D721Med (cell line): ENCODE results near the gene LHFPL6.

Experiments
- DNase-seq: peaks from one replicate; pipeline ENCODE4 v3.0.0; 2011; ENCODE audit warnings: low spot score; ENCODE audit not compliant: insufficient read length
- FAIRE-seq: peaks from 2 replicates; lab custom pipeline; 2011; peaks lifted over from hg19 to GRCh38; lab: Jason Lieb, UNC
- TF ChIP-seq, protein P1 (sequence below): IDR thresholded peaks from 2 replicates; pipeline ENCODE4 v1.5.1; 2012; ENCODE audit warnings: mild to moderate bottlenecking, control low read depth; ENCODE audit not compliant: insufficient read depth; ENCODE audit errors: missing control alignments

The LHFPL6 gene

DNA sequence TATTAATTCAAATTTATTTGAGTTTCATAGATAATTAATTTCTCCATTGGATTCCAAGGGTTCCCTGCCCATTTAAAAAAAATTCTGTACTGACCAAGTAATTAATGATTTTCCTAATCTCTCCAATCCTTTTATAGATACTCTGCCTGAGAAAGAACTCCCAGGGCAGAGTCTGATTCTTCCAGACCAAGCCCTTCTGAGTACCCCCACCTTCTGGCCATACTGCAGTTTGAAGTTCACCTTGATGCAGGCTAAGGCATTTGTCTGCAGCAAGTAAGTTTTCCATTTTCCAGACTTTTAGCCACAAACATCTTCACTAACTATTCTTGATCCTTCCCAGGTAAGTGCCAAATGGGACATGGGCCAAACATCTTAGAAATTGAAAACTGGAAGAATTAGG is 195.9 kb downstream of the LHFPL6 start:
- DNase-seq (no peak), FAIRE-seq (no peak)
- TF ChIP-seq, protein P1, sequence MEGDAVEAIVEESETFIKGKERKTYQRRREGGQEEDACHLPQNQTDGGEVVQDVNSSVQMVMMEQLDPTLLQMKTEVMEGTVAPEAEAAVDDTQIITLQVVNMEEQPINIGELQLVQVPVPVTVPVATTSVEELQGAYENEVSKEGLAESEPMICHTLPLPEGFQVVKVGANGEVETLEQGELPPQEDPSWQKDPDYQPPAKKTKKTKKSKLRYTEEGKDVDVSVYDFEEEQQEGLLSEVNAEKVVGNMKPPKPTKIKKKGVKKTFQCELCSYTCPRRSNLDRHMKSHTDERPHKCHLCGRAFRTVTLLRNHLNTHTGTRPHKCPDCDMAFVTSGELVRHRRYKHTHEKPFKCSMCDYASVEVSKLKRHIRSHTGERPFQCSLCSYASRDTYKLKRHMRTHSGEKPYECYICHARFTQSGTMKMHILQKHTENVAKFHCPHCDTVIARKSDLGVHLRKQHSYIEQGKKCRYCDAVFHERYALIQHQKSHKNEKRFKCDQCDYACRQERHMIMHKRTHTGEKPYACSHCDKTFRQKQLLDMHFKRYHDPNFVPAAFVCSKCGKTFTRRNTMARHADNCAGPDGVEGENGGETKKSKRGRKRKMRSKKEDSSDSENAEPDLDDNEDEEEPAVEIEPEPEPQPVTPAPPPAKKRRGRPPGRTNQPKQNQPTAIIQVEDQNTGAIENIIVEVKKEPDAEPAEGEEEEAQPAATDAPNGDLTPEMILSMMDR, result no peak

DNA sequence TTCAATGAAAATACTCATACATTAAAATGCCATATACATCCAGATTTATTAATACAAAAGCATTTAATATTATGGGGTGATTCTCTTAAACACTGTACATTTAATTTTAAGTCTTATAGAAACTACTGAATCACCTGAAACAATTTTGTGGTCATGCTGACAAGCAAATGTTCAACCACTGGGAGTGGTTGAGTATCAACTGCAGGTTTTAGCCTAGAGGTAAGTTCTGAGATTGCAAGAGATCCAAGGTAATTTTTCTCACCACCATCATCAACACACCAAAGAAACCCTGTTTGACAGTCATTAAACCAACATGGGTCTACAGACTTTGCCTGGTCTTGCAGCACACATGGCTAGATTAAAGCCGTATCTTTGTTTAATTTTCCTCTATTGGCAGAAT is 196.3 kb downstream of the LHFPL6 start:
- TF ChIP-seq, protein P1, result no peak
- no peak for DNase-seq
- no peak for FAIRE-seq

GRCh38 chr13:39405596-39406205 is 197.3 kb downstream of the LHFPL6 start:
- no peak for DNase-seq
- no peak for FAIRE-seq
- TF ChIP-seq, protein P1, result no peak

GRCh38 chr13:39405107-39405506 is 197.9 kb downstream of the LHFPL6 start:
- FAIRE-seq, result no peak
- no peak for DNase-seq
- TF ChIP-seq, protein P1, result no peak

- TF ChIP-seq, protein P1, result no peak
- FAIRE-seq (no peak), DNase-seq (no peak)
These were observed 199.9 kb downstream of the LHFPL6 start for GRCh38 chr13:39403106-39403505.

DNA sequence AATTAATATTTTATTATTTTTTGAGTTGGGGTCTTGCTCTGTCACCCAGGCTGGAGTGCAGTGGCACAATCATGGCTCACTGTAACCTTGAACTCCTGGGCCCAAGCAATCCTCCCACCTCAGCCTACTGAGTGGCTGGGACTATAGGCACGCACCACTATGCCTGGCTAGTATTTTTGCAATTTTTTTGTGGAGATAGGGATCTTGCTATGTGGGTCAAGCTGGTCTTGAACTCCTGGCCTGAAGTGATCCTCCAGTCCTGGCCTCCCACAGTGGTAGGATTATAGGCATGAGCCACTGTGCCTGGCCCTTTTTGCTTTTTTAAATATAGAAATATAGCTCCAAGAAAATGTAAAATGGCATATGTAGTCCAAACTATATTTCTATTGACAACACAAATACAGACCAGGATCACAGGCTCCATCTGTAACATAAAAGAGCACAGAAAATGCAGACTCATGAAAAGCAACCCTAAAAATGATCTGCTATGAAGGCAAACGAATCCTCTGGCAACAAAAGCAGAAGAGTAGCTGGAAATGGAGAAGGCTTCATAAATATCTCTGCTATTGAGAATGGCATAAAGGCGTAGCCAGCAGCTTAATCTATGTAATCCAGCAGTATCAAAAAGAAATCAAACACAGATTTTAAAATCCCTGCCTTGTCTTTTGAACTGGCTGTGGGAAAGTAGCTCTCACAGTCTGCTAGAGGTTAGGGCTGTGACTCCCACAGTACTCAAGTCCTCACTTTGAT is 200.6 kb downstream of the LHFPL6 start:
- FAIRE-seq, result no peak
- TF ChIP-seq, protein P1, result no peak
- no peak for DNase-seq

DNA sequence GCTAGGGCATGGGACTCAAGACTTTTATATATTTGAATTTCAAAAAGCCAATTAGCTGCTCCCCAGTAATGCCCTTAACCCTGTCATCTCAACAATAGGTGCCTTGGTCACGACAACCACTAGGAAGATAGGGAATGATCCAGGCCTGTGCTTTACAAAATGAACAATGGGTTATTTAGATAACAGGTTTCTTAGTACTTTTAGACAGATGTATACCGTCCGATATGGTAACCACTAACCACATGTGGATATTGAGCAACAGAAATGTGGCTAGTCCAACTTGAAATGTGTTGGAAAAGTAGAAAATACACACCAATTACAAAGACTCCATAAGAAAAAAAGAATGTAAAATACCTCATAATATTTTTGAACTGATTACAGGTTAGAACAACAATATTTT is 201.2 kb downstream of the LHFPL6 start:
- FAIRE-seq, result no peak
- TF ChIP-seq, protein P1, result no peak
- no peak for DNase-seq
